ENCODE measurements around the gene SEC63.
"Not testable (repeated sequence)": the region's sequence is repeated elsewhere in the genome, so short reads cannot be mapped to it uniquely, and the experiment has no call there.

Gene SEC63

DNA sequence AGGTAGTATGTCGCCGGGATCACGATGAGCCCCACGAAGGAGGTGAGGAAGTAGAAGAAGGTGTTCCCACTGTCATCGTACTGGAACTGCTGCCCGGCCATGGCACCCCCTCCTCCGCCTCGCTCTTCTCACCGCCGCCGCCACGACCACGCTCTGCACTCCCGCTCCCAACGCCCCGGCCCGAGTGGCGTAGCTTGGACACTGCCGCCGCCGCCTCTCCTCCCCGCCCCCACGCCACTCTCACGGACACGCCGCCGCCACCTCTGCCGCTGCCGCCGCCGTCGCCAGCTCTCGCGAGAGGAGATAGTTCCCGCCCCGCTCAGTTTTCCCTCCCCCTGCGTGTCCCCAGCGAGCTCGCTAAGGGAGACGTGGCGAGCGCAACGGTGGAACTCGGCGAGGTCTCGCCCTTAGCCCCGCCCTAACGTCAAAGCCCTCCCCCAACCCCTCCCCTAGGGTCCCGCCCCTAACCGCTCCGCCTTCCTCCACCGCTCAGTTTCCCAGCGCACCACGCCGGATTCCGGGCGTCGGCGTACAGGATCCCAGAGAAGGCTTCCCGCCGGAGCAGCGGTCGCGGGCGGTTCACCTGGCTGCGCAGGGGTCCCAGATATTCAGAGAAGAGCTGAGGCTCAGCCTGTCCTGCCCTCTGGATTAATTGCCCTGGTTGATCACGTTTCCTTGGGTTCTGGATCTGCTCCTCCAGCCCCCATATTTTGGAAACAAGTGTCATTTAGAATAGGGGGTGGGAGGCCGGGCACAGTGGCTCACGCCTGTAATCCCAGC is at the start of gene SEC63:
Gene SEC63, minus strand, starts transcription at position 300 of the 780 bp plus-strand sequence. Its CDS starts 199 bp downstream, at position 101.
- peak; percentile 99 for DNase-seq

- no peak for DNase-seq
These were observed 48.0 kb upstream of the SEC63 start for GRCh38 chr6:108005961-108006360.

GRCh38 chr6:108004861-108005260 is 46.9 kb upstream of the SEC63 start:
- DNase-seq: no peak

DNA sequence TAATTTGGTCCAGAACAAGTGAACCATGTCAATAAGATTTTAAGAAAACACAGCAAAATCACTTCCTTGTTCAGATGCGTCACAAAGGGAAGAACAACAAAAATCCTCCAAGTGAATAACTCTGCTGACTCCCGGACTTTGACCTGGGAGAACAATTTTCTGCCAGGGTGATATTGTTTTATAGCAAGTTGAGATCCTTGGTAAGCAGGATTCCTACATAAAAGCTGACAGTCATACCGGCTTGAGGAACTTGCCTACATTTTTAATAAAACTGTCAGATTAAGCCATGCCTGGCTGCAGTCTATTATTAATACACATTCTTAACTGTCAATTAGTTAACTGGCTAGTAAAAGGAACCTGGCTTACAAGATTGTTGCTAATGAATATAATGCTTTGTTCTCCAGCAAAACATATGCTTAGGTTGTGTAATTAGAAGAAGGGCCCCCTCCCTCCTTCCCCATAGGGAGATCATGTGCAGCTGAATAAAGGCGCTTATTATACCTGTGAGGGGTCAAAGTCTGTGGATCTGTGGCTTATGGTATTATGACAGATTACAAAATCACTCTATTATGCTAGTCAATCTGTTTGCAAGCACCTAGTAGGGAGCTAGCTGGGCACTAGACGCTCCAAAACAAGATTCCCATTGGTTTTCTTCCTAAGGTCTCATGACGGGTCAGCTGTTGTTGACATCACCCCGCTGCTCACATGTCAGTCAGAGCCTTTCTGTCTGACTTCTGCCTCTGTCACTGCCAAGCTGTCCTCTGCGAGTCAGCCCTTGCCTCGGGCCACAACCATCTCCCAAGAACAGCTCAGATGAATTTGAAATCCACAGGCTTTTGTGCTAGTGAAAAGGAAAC is 44.6 kb upstream of the SEC63 start:
- peak; percentile 95 for DNase-seq

DNA sequence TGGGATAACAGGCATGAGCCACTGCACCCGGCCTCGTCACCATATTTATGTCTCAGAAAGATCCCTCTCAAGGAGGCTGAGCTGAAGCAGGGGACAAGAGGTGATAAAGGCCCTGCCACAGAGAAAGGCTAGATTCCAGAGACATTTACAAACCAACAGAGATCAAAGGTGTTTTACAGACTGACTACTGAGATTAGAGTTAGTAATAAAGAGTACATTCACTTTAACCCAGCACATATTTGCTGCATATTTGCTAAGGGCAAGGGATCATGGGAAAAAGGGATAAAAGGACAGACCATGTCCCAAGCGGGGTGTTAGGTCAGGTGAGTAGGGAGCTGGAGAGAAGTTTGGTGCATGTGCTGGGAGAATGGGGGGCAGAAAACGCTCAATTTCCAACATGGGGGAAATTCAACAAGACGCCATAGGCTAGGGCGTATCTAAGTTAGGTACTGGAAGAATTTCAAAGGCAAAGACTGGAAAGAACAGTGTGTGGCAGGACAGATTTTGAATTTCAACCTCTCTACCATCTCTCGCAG is 43.8 kb upstream of the SEC63 start:
- no peak for DNase-seq

DNA sequence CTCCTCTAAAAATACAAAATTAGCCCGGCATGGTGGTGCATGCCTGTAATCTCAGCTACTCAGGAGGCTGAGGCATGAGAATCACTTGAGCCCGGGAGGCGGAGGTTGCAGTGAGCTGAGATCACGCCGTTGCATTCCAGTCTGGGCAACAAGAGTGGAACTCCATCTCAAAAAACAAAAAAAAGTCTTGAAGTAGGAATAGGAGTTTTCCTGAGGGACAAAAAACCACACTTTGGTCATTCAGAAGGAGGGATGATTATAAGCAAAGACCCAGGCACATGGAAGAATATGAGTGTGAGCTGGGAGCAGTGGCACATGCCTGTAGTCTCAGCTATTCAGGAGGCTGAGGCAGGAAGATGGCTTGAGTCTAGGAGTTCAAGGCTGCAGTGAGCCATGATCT is 42.3 kb upstream of the SEC63 start:
- DNase-seq: not testable (repeated sequence)

DNA sequence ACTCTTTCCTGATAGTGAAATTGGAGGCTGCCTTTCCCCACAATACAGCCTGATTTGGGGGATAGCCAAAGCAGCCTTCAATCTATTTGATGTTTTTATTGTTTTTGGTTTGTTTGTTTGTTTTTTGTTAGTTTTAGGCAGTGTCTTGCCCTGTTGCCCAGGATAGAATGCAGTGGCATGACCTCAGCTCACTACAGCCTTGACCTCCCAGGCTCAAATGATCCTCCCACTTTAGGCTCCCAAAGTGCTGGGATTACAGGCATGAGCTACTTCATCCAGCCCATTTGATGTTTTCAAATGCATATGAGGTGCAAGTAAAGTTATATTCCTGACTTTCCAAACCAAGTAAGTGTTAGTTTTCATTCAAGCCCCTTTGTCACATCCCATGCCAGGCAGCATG is 41.3 kb upstream of the SEC63 start:
- DNase-seq: no peak

- peak; percentile 63 for DNase-seq
These were observed 34.0 kb upstream of the SEC63 start for GRCh38 chr6:107991772-107992550.

DNA sequence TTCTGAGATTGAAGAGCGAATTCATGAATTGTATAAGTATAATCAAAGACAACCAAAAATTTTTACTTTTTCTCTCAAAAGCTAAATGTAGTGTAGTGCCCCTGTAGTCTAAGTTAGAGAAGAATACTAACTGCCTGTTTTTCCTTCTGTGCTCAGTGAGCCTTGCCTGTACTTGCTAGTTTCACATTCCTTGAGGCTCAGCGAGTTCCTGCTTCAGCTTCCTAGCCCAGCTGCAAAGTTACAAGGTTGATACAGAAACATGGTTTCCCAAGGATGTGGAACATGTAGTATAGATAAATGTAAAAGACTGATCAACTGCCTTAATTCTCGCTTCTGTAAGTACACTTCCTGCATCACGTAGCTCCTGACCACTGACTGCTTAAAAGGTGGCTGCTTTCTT is 33.1 kb upstream of the SEC63 start:
- DNase-seq: no peak

- not testable (repeated sequence) for DNase-seq
These were observed 32.6 kb upstream of the SEC63 start for GRCh38 chr6:107990587-107990986.

- DNase-seq: no peak
These were observed 31.4 kb upstream of the SEC63 start for GRCh38 chr6:107989166-107990094.

DNA sequence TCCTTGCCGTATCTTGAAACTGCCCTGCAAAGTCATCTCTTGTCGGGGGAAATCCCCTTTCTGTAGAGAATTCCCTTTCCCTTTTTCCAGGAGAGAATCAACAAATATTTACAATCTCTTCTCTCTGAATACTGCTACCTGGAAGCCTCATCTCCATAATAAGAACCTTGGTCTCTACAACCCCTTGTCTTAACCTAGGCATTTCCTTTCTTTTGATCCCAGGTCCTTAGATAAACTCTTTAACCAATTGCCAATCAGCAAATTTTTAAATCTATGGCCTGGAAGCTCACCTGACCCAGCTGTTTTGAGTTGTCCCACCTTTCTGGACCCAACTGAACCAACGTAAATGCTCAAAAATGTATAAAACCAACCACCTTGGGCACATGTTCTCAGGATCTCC is 30.6 kb upstream of the SEC63 start:
- no peak for DNase-seq

DNA sequence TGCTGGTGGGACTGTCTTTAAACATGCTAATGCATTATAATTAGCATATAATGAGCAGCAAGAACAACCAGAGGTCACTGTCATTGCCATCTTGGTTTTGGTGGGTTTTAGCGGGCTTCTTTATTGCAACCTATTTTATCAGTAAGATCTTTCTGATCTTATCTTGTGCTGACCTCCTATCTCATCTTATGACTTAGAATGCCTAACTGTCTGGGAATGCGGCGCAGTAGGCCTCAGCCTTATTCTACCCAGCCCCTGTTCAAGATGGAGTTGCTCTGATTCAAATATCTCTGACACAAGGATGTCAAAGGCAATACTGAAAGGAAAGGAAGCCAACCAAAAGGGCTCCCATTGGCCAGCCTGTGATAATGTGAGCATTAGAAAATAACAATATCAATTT is 29.8 kb upstream of the SEC63 start:
- peak; percentile 76 for DNase-seq

GRCh38 chr6:107985701-107986100 is 27.7 kb upstream of the SEC63 start:
- DNase-seq: peak; percentile 64

- DNase-seq: no peak
These were observed 25.8 kb upstream of the SEC63 start for GRCh38 chr6:107983811-107984210.

DNA sequence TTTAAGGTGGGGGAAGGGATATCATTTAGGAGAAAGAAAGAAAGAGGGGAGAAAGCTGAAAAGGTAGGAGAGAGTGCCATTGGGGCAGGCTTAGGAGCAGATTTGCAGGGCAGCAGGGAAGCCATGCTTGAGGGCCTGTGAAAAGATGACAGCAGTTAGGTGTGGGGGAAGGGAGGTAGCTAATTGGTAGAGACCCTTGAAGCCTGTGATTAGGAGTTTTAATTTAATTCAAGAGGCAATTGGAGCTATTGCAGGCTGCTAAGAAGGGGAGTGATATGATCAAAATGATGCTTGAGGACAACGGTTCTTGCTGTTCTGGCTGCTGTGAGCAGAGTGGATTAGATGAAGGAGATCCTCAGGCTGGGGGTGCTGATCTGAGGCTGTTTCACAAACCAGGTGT is 24.5 kb upstream of the SEC63 start:
- DNase-seq: no peak

GRCh38 chr6:107981695-107982094 is 23.7 kb upstream of the SEC63 start:
- no peak for DNase-seq

DNA sequence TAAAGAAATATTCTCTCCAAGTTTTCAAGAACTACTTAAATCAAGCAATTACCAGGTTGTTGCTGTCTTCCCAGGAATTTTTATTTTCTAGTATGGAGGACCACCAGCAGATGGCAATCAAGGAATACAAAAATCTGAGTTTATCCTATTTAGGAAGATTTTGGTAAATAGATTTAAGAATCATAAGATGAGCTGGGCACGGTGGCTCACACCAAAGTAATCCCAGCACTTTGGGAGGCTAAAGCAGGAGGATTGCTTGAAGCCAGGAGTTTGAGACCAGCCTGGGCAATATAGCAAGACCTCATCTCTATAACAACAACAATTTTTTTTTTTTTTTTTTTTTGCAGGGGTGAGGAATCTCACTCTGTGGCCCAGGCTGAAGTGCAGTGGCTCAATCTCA is 19.3 kb upstream of the SEC63 start:
- DNase-seq: no peak

DNA sequence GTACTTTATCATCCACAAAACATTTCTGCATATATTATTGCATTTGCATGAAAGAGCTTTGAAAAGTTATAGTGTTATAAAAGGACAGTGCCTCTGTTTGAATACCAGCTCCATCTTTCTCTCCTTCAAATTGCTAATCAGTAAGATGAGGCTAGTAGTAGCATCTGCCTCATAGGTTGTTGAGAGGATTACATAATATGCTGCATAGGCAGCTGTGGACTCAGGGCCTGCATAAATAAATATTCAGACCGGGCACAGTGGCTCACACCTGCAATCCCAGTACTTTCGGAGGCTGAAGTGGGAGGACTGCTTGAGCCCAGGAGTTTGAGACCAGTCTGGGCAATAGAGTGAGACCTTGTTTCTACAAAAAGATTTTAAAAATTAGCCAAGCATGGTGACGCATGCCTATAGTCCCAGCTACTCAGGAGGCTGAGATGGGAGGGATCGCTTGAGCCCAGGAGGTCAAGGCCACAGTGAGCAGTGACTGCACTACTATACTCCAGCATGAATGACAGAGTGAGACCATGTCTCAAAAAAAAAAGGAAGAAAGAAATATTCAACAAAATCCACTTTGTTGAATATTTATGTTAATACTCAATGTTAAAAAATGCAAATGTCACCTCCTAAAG is 18.3 kb upstream of the SEC63 start:
- no peak for DNase-seq

DNA sequence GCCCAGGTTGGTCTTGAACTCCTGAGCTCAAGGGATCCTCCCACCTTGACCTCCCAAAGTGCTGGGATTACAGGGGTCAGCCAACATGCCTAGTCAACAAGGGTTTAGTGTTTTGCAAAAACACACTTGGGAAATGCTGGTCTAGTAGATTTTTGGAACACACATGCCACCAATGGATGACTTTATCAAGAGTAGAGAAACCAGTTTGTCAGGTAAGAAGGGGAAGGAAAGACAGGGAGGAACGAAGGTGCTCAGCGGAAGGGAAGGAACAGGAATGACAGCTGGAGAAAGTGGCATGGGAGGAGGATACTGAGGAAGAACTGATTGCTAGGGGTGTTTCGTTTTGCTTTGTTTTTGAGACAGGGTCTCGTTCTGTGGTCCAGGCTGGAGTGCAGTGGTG is 15.6 kb upstream of the SEC63 start:
- peak; percentile 67 for DNase-seq

- peak; percentile 92 for DNase-seq
These were observed 14.5 kb upstream of the SEC63 start for GRCh38 chr6:107972413-107973096.
